ENCODE results near the gene SYT9.
"Not testable (repeated sequence)": the region's sequence is repeated elsewhere in the genome, so short reads cannot be mapped to it uniquely, and the experiment has no call there.

The SYT9 gene

GRCh38 chr11:7332962-7333361, 81.3 kb downstream of the SYT9 start:
- no peak overlapping the region for H3K9ac ChIP-seq (ENCODE audit: insufficient read length, low read depth)
- no peak overlapping the region for H3K4me3 ChIP-seq (ENCODE audit: insufficient read length, low read depth)
- no peaks in the 10 kb centered on the region for H3K9me3 ChIP-seq (ENCODE audit: insufficient read depth, low read length)
- H3K36me3 ChIP-seq (ENCODE audit: insufficient read depth, insufficient read length, low read length): no peaks in the 10 kb centered on the region
- DNase-seq (ENCODE audit: low read depth, low spot score): no peak
- TF ChIP-seq ZNF274 (IDR thresholded peaks at IDR 0.05; ENCODE audit: low read depth, low read length) (no peak), SUZ12 (IDR thresholded peaks at IDR 0.05; ENCODE audit: extremely low read depth, insufficient read depth, insufficient read length) (no peak), YY1 (IDR thresholded peaks at IDR 0.05; ENCODE audit: insufficient read depth, insufficient read length) (no peak)
- H3K27me3 ChIP-seq (ENCODE audit: insufficient read depth, insufficient read length): no peaks in the 10 kb centered on the region
- H3K4me1 ChIP-seq (ENCODE audit: insufficient read depth, insufficient read length): no peaks in the 10 kb centered on the region

GRCh38 chr11:7335442-7335841, 83.7 kb downstream of the SYT9 start:
- H3K9ac ChIP-seq (ENCODE audit: insufficient read length, low read depth); H3K36me3 ChIP-seq (ENCODE audit: insufficient read depth, insufficient read length, low read length); H3K27me3 ChIP-seq (ENCODE audit: insufficient read depth, insufficient read length); H3K9me3 ChIP-seq (ENCODE audit: insufficient read depth, low read length); DNase-seq (ENCODE audit: low read depth, low spot score); H3K4me1 ChIP-seq (ENCODE audit: insufficient read depth, insufficient read length); H3K4me3 ChIP-seq (ENCODE audit: insufficient read length, low read depth): not testable (repeated sequence)

- no peak overlapping the region for H3K9ac ChIP-seq (ENCODE audit: insufficient read length, low read depth)
- TF ChIP-seq ZNF274 (IDR thresholded peaks at IDR 0.05; ENCODE audit: low read depth, low read length) (no peak), YY1 (IDR thresholded peaks at IDR 0.05; ENCODE audit: insufficient read depth, insufficient read length) (no peak), SUZ12 (IDR thresholded peaks at IDR 0.05; ENCODE audit: extremely low read depth, insufficient read depth, insufficient read length) (no peak)
- no peak for DNase-seq (ENCODE audit: low read depth, low spot score)
Measured at GRCh38 chr11:7341551-7341950, 89.8 kb downstream of the SYT9 start.

GRCh38 chr11:7347611-7348431, 96.1 kb downstream of the SYT9 start:
- Histone ChIP-seq H3K9ac (ENCODE audit: insufficient read length, low read depth) (no peak overlapping the region), H3K27me3 (ENCODE audit: insufficient read depth, insufficient read length) (no peaks in the 10 kb centered on the region), H3K9me3 (ENCODE audit: insufficient read depth, low read length) (no peaks in the 10 kb centered on the region; the same call in 1 of the 2 replicates), H3K4me1 (ENCODE audit: insufficient read depth, insufficient read length) (peaks cover 2% of the 10 kb centered on the region), H3K36me3 (ENCODE audit: insufficient read depth, insufficient read length, low read length) (no peaks in the 10 kb centered on the region), H3K4me3 (ENCODE audit: insufficient read length, low read depth) (no peak overlapping the region)
- DNase-seq (ENCODE audit: low read depth, low spot score): no peak
- TF ChIP-seq SUZ12 (IDR thresholded peaks at IDR 0.05; ENCODE audit: extremely low read depth, insufficient read depth, insufficient read length) (no peak), ZNF274 (IDR thresholded peaks at IDR 0.05; ENCODE audit: low read depth, low read length) (no peak), YY1 (IDR thresholded peaks at IDR 0.05; ENCODE audit: insufficient read depth, insufficient read length) (no peak)

More at GRCh38 chr11:7341551-7341950, 89.8 kb downstream of the SYT9 start:
- Histone ChIP-seq H3K9me3 (ENCODE audit: insufficient read depth, low read length) (peaks cover 6% of the 10 kb centered on the region; the same call in 1 of the 2 replicates), H3K36me3 (ENCODE audit: insufficient read depth, insufficient read length, low read length) (no peaks in the 10 kb centered on the region), H3K4me1 (ENCODE audit: insufficient read depth, insufficient read length) (no peaks in the 10 kb centered on the region), H3K27me3 (ENCODE audit: insufficient read depth, insufficient read length) (no peaks in the 10 kb centered on the region), H3K4me3 (ENCODE audit: insufficient read length, low read depth) (no peak overlapping the region)

- DNase-seq (ENCODE audit: low read depth, low spot score): no peak
- H3K4me1 ChIP-seq (ENCODE audit: insufficient read depth, insufficient read length): peaks cover 2% of the 10 kb centered on the region
- no peaks in the 10 kb centered on the region; the same call in 1 of the 2 replicates for H3K9me3 ChIP-seq (ENCODE audit: insufficient read depth, low read length)
- no peak overlapping the region for H3K4me3 ChIP-seq (ENCODE audit: insufficient read length, low read depth)
- H3K27me3 ChIP-seq (ENCODE audit: insufficient read depth, insufficient read length): no peaks in the 10 kb centered on the region
- no peaks in the 10 kb centered on the region for H3K36me3 ChIP-seq (ENCODE audit: insufficient read depth, insufficient read length, low read length)
- H3K9ac ChIP-seq (ENCODE audit: insufficient read length, low read depth): no peak overlapping the region
- TF ChIP-seq YY1 (IDR thresholded peaks at IDR 0.05; ENCODE audit: insufficient read depth, insufficient read length) (no peak), SUZ12 (IDR thresholded peaks at IDR 0.05; ENCODE audit: extremely low read depth, insufficient read depth, insufficient read length) (no peak), ZNF274 (IDR thresholded peaks at IDR 0.05; ENCODE audit: low read depth, low read length) (no peak)
Measured at GRCh38 chr11:7348432-7349304, 97.0 kb downstream of the SYT9 start.

GRCh38 chr11:7351228-7351627, 99.5 kb downstream of the SYT9 start:
- no peak overlapping the region for H3K9ac ChIP-seq (ENCODE audit: insufficient read length, low read depth)
- DNase-seq (ENCODE audit: low read depth, low spot score): no peak
- peaks cover 2% of the 10 kb centered on the region for H3K4me1 ChIP-seq (ENCODE audit: insufficient read depth, insufficient read length)
- no peak overlapping the region for H3K4me3 ChIP-seq (ENCODE audit: insufficient read length, low read depth)
- TF ChIP-seq YY1 (IDR thresholded peaks at IDR 0.05; ENCODE audit: insufficient read depth, insufficient read length): no peak
- TF ChIP-seq SUZ12 (IDR thresholded peaks at IDR 0.05; ENCODE audit: extremely low read depth, insufficient read depth, insufficient read length): no peak
- TF ChIP-seq ZNF274 (IDR thresholded peaks at IDR 0.05; ENCODE audit: low read depth, low read length): no peak
- no peaks in the 10 kb centered on the region for H3K9me3 ChIP-seq (ENCODE audit: insufficient read depth, low read length)
- no peaks in the 10 kb centered on the region for H3K36me3 ChIP-seq (ENCODE audit: insufficient read depth, insufficient read length, low read length)
- no peaks in the 10 kb centered on the region for H3K27me3 ChIP-seq (ENCODE audit: insufficient read depth, insufficient read length)

- Histone ChIP-seq H3K9ac (ENCODE audit: insufficient read length, low read depth) (no peak overlapping the region), H3K9me3 (ENCODE audit: insufficient read depth, low read length) (no peaks in the 10 kb centered on the region), H3K27me3 (ENCODE audit: insufficient read depth, insufficient read length) (no peaks in the 10 kb centered on the region), H3K4me3 (ENCODE audit: insufficient read length, low read depth) (no peak overlapping the region), H3K4me1 (ENCODE audit: insufficient read depth, insufficient read length) (no peaks in the 10 kb centered on the region), H3K36me3 (ENCODE audit: insufficient read depth, insufficient read length, low read length) (no peaks in the 10 kb centered on the region)
- TF ChIP-seq ZNF274 (IDR thresholded peaks at IDR 0.05; ENCODE audit: low read depth, low read length) (no peak), SUZ12 (IDR thresholded peaks at IDR 0.05; ENCODE audit: extremely low read depth, insufficient read depth, insufficient read length) (no peak), YY1 (IDR thresholded peaks at IDR 0.05; ENCODE audit: insufficient read depth, insufficient read length) (no peak)
- peak; percentile 56 for DNase-seq (ENCODE audit: low read depth, low spot score)
Measured at GRCh38 chr11:7353100-7353499, 101.4 kb downstream of the SYT9 start.

Data from NT2/D1 (cell line).